Measurements from ENCODE around the gene CLCN6. TPM values are rescaled to one million over a fixed set of nuclear protein-coding genes. Genes with fewer than 3 reads are reported as not detected.

Gene CLCN6
- total RNA-seq, 1 donor from 2014 or later = 27.1 TPM

DNA sequence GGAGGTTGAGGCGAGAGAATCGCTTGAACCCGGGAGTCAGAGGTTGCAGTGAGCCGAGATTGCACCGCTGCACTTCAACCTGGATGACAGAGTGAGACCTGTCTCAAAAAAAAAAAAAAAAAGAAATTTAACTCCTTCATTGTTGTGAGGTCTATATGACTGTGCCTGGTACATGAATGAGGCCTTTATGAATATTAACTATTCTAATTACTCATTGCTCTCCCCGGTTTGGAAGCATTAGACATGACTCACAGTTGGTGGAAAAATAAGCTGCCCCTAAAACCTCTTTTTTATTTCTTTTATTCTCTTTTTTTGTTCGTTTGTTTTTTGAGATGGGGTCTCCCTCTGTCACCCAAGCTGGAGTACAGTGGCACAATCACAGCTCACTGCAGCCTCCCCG is 49.4 kb downstream of the CLCN6 start:
- no peak for DNase-seq (ENCODE audit: low spot score)

- no peak for DNase-seq (ENCODE audit: low spot score)
These were observed 50.7 kb downstream of the CLCN6 start for GRCh38 chr1:11856698-11857097.

DNA sequence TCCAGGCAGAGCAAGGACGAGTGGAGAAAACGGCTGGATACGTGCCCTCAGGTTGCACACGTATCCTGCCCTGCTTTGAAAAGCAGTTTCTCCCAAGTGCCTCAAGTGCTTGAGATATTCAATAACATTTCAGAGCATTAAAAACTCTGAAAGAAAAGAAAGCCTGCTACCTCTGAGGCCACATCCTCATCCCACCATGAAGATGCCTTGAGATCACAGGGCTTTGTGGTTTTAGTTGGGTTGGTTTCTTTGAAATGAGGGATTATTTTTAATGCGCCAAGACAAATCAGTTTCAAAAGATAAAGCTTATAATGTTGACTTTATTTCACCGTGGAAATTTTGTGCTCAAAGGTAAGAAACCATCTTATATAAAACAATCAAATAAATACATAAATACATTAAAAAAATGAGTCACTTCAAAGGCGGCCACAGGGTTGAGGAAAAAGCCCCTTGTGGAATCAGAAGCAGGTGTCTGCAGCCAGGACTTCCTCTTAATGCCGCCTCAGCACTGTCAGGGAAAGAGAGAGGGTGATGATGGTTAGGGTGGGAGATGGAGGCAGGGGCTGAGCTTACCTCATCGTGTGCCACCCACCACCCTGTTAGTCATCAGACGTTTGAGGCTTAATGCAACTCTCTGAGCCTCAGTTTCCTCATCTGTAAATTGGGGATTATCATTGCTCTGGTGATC is 51.3 kb downstream of the CLCN6 start:
- no peak for DNase-seq (ENCODE audit: low spot score)

DNA sequence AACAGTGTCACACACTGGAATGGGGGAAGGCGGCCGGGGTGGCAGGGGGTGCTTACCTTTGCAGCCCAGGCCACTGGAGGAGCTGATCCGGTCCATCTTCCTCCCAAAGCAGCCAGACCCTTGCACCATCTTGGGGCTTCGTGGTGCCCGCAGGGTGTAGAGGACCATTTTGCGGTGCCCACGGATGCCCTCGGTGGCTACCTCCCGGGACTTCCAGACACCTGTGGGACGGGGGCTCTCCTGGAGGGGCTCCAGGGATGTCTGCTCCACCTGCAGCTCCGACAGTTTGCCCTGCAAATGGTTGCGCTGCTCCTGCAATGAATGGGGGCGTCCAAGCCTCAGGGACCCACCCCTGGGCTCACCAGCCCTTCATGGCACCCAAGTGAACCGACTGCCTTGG is 52.2 kb downstream of the CLCN6 start:
- no peak for DNase-seq (ENCODE audit: low spot score)

DNA sequence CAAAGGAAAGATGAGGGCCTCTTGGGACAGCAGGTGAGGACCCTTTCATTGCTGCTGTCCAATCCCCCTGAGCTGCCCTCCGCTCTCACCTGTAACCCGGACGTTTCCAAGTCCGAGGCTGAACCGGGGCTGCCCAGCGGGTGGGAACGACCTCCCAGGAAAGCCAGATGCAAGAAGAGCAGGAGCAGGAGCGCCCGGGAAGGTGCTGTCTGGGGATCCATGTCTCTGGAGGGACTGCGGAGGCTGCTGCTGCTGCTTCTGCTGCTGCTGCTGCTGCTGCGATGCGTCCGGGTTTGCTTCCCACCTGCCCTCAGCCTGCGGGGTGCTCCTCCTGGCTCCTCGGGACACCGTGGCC is 52.6 kb downstream of the CLCN6 start, which contains the start of gene NPPB:
NPPB (minus strand) TSS at position 333 of the 355 bp plus-strand sequence; CDS start at position 221, 112 bp downstream.
- DNase-seq (ENCODE audit: low spot score) = no peak

DNA sequence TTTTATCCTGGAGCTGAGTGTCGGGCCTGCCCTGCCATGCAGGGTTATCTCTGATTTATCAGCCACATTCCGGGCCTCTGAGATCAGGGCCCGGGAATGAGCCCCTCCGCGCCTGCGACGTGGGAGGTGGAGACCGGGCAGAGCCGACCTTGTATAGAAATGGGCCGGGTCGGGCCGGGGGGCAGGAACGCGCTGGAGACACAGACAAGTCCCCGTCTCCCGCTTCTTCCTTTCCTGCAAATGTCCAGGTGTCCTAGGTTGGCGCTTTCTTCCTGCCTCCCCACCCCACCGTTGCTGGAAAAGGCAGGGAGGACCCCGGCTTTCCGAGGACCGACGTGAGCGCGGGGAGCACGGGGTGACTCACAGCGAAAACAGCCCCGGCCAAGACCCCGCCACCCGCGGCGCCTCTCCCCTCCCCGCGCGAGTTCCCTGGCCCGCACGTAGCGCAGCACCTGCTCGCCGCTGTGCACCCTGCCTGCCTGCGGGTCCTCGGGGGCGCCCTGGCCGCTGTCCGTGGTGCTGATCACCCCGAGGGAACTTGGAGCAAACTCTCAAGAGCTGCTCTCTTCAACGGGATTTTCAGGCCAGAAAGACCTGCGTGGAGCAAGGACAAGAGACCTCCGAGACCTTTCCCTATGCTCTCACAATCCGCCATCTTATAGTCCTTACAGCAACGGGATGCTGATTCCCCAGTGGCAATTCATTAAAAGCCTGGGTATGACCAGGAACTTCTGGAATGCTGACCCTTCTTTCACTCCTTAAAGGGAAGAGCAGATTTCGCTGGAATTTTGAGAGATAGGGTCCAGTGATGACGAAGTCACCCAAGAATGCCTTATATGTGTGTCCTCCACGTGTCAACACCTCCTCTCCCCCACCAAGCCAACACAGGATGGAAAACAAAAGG is 53.2 kb downstream of the CLCN6 start:
- peak; percentile 62 for DNase-seq (ENCODE audit: low spot score)

DNA sequence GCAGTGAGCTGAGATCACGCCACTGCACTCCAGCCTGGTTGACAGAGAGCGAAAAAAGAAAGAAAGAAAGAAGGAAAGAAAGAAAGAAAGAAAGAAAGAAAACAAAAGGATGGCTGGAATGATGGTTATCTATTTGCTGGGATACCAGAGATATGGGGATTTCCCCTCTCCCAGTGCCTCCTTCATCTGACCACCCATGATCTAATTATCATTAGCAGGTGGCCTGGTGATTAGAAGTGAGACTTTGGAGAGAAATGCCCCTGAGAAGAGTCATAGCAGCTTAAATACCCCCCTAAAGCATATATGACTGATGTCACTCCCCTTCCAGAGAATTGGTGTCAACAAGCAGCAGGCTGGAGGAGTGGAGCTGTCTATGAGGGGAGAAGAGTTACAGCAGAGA is 54.1 kb downstream of the CLCN6 start:
- no peak for DNase-seq (ENCODE audit: low spot score)

DNA sequence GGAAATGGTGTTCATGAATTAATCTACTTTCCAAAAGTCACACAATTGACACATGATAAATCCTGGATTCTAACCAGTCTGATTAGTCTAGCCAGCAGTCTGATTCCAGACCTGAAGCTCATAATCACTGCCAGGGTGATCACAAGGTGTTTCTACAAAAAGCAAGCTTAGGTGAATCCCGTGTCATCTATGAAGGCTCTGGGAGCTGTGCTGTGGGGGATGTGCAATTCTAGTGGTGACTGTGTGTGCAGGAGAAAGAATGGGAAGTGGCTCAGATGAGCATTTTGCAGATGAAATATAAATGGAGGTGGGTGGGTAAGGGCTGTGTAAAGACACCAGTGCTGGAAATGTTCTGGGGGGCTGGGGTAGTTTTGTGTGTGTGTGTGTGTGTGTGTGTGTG is 54.6 kb downstream of the CLCN6 start:
- DNase-seq (ENCODE audit: low spot score) = no peak

DNA sequence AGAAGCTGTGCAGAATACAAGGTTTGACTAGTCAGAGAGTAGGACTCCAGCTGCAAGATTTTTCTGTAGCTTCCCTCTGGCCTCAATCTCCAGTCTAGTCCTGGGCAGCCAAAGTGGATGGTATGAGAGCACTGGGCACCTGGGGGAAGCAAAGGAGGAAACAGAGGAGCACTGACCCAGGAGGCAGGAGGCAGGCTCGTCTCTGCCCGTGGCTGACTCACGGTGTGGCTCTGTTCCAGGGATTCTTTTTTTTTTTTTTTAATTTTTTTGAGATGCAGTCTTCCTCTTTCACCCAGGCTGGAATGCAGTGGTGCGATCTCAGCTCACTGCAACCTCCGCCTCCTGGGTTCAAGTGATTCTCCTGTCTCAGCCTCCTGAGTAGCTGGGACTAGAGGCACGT is 56.9 kb downstream of the CLCN6 start:
- DNase-seq (ENCODE audit: low spot score) = no peak

DNA sequence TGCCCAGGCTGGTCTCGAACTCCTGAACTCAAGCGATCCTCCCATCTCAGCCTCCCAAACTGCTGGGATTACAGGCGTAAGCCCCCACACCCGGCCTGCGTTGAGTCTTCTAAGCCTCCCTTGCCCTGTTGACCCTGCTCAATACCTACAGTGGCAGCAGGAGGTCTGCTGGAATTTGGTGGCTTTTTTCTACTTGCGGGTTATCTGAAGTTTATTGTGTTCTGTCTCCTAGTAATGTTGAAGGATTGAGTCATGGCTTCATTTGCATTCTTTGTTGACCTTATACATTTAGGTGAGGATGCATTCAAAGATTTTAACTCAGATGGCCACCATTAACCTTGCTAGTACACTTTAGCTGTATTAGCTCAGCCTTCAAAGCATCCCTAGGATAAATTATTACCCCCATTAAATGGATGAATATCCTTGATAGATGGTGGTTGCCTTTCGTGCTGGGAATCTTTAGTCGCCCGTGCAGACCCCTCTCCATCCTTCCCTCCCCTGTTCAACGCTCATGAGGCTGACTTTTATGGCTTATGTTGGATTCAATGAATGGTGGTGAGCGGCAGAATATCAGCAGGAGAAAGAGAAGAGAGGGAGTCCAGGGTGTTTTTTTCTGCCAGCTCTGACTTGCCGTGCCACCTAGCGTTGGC is 62.5 kb downstream of the CLCN6 start:
- DNase-seq (ENCODE audit: low spot score) = no peak

- no peak for DNase-seq (ENCODE audit: low spot score)
These were observed 63.1 kb downstream of the CLCN6 start for GRCh38 chr1:11869104-11869503.

DNA sequence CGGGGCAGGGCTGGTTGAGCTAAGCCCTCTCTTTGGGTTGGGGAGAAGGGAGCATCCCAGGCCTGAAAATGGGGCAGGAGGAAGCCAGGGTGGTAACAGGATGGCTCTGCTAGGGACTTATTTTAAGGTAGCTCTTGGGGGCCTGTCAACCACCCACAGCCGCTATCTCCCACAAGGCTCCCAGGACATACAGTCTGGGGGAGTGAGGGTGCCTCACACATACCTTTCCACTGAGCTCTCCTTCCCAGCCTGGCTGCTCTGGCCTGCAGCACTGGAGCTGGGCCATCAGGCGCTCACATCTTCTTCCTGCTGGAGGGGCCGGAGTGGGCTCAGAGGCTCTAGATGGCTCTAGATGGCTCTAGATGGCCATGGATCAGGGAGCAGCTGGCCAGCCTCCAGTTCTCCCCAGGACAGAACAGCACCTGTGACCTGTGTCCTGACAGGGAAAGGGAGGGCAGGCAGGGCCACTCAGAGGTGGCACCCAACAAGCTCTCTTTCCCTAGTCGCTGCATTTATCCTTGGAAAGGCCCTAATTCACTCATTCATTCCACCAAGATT is 63.7 kb downstream of the CLCN6 start:
- DNase-seq (ENCODE audit: low spot score) = no peak

DNA sequence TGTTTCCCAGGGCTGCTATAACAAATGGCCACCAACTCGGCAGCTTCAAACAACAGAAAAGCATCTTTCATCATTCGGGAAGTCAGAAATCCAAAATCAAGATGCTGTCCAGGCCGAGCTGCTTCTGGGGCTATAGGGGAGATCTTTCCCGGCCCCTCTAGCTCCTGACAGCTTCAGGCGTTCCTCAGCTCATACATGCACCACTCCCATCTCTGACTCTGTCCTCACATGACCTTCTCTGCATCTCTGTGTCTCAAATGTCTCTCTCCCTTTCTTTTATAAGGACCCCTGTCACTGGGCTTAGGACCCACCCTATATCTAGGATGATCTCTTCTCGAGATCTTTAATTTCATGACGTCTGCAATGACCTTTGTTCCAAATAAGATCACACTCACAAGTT is 66.6 kb downstream of the CLCN6 start:
- no peak for DNase-seq (ENCODE audit: low spot score)

DNA sequence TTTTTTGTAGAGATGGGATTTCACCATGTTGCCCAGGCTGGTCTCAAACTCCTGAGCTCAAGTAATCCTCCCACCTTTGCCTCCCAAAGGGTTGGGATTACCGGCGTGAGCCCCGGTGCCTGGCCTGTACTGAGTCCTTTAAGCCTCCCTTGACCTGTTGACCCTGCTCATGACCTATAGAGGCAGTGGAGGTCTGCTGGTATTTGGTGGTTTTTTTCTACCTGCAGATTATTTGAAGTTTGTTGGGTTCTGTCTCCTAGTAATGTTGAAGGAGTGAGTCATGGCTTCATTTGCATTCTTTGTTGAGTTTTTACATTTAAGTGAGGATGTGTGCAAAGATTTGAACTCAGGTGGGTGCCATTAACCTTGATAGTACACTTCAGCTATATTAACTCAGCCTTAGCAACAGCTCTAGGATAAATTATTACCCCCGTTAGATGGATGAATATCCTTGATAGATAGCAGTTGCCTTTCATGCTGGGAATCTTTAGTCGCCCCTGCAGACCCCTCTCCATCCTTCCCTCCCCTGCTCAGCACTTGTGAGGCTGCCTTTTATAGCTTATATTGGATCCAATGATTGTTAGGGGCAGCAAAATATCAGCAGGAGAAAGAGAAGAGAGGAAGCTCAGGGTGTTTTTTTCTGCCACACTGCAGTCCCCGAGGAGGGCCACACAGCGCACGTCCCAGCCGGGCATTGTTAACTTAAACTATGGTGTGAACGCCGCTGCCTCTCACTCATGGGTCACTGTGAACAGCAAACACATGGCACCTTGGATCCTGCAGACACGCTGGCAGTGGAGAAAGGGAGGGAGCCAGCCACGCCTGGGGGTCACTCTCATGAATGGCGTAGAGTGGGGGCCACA is 67.6 kb downstream of the CLCN6 start:
- DNase-seq (ENCODE audit: low spot score) = no peak

DNA sequence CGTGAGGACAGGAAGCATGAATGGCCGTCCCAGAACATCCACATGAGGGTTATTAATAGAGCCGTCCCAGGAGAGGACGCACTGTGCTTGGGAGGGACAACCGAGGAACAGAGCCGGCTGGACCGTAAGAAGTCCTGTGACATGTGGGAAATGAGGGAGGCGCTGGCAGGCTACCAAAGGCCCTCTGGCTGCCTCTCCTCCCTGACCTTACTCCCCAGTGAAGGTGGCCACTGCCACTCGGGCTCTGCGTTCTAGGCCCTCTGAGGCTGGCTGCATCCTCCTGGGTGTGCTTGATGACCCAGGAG is 68.2 kb downstream of the CLCN6 start:
- no peak for DNase-seq (ENCODE audit: low spot score)

DNA sequence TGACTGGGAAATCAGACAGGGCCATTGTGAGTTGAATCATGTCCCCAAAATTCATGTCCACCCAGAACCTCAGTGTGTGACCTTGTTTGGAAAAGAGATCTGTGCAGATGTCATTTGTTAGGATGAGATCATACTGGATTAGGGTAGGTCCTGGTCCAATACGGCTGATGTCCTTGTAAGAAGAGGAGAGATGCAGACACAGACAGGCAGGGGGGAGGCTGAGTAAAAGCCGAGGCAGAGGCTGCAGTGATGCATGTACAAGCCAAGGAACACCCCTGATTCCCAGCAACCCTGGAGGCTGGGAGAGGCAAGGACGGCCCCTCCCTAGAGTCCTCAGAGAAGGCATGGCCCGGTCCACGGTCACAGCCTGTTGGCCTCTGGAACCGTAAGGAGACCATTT is 68.6 kb downstream of the CLCN6 start:
- no peak for DNase-seq (ENCODE audit: low spot score)

GRCh38 chr1:11875094-11875493 is 69.1 kb downstream of the CLCN6 start:
- no peak for DNase-seq (ENCODE audit: low spot score)

DNA sequence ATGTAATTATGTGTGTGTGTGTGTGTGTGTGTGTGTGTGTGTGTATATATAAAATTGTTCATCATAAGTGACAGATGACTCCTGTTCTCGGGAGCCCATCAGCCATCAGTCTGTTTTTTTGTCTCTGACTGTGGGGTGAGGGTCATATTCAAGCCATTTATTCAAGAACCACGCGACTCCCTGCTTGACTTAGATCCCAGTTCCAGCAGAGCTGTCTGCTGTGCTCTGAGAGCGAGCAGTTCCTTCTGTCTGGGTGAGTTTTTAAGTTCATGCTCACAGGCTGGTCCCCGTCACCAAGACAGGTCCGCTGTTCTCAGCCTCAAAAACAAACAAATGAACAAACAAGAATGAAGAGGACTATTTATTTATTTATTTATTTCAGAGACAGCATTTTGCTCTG is 71.1 kb downstream of the CLCN6 start:
- no peak for DNase-seq (ENCODE audit: low spot score)

GRCh38 chr1:11878081-11878890 is 72.3 kb downstream of the CLCN6 start:
- no peak for DNase-seq (ENCODE audit: low spot score)

GRCh38 chr1:11878891-11879190 is 72.8 kb downstream of the CLCN6 start:
- no peak for DNase-seq (ENCODE audit: low spot score)
